Measurements from ENCODE around the gene SLC6A18.
"Not testable (repeated sequence)": the region's sequence is repeated elsewhere in the genome, so short reads cannot be mapped to it uniquely, and the experiment has no call there.

The SLC6A18 gene

GRCh38 chr5:1259806-1260480, 34.8 kb downstream of the SLC6A18 start:
- no peak for DNase-seq

- no peak for DNase-seq
Observed at GRCh38 chr5:1261643-1262042, 36.5 kb downstream of the SLC6A18 start.

GRCh38 chr5:1262381-1262780, 37.2 kb downstream of the SLC6A18 start:
- DNase-seq: no peak

GRCh38 chr5:1264211-1264610, 39.0 kb downstream of the SLC6A18 start:
- DNase-seq: no peak

DNA sequence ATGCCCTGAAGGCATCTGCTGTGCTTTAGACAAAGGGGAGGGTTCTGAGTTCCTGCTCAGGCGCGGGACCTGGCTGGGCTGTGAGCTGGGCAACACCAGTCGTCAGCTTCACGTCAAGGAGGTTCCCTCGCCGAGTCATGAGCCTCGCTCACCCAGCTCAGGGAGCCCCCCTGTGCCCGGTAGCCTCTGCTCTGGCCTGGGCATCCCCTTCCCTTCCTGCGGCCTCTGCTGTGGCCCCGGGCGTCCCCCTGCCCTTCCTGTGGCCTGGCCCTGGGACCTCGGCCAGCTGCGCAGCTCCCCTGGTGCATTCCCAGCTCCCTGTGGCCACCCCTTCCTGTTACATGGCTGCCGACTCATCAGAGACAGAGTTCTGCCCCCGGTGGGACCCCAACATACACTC, 39.8 kb downstream of the SLC6A18 start:
- no peak for DNase-seq

- no peak for DNase-seq
Observed at GRCh38 chr5:1265461-1266455, 40.6 kb downstream of the SLC6A18 start.

- DNase-seq: no peak
Observed at GRCh38 chr5:1266791-1267190, 41.6 kb downstream of the SLC6A18 start.

DNA sequence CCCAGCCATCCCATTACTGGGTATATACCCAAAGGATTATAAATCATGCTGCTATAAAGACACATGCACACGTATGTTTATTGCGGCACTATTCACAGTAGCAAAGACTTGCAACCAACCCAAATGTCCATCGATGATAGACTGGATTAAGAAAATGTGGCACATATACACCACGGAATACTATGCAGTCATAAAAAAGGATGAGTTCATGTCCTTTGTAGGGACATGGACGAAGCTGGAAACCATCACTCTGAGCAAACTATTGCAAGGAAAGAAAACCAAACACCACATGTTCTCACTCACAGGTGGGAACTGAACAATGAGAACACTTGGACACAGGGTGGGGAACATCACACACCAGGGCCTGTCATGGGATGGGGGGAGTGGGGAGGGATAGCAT, 42.3 kb downstream of the SLC6A18 start:
- DNase-seq: not testable (repeated sequence)

GRCh38 chr5:1268056-1268455, 42.9 kb downstream of the SLC6A18 start:
- DNase-seq: no peak

DNA sequence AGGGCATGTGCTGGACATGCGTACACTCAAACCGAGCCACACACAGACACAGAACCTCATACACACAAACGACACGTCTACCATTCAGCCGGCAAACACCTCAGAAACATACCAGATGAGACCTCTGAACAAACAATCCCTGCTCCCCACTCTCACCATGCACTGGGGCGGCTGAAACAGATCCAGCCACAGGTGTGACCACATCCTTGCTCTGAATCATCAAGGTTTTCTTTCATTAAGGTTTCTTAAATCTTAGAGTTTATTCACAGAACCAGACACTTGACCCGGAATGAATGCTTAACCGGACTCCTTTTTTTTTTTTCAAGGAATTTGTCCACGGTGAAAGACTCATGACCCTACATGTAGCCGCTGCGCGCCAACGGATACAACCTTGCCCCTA, 43.5 kb downstream of the SLC6A18 start:
- DNase-seq: no peak

- DNase-seq: no peak
Observed at GRCh38 chr5:1270426-1270825, 45.2 kb downstream of the SLC6A18 start.

DNA sequence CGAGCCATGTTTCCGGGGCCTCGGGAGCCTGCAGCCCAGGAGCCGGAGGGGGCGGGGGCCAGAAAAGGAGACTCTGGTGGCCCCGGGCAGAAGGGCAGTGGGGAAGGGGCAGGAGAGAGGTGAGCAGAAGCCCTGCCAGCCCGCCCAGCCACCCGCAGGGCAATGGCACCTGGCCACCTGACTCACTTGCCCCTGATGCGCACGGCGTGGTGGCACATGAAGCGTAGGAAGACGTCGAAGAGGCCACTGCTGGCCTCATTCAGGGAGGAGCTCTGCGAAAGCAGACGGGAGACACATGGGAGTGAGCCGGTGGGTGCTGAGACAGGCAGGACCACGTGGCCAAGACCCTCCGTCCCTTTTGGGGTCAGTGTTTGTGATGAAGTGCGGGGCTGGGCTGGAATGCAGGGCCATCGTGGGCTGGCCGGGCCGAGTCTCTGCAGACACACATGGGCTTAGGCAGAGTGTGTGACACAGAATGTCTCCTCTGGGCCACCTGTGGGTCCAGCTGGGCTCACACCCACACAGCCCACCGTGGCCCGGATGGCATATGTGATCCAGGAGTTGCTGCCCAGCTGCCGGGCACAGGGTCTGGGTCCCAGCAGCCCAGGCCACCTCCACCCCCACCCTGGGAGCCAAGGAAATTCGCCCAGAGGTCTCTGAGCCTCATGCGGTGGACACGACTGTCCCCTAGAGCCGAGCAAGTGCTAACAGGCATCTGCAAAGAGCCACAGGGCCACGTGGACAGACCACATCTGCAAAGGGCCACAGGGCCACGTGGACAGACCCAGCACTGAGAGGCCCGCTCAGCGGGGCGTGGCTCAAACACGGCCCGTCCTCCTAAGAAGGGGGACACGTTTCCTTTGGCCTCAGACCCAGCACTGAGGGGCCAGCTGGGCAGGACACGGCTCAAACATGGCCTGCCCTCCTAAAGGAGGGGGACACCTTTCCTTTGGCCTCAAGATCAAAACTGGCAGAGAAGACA, 46.0 kb downstream of the SLC6A18 start:
- no peak for DNase-seq

- no peak for DNase-seq
Observed at GRCh38 chr5:1272201-1272600, 47.0 kb downstream of the SLC6A18 start.

DNA sequence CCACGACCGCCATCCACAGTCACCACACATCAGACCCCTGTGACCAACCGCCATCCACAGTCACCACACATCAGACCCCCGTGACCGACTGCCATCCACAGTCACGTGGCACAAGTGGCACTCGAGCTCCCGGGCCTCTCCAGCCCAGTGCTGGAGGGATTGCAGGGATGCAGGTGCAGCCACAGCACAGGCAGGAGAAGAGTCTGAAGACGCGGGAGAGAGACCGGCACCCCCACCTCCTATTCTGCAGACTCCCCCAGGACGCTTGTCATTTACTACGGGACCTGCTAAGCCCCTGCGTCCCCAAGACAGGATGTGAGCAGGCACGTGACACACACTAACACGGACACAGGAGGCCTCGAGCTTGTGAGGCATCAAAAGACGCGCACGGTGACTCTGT, 48.6 kb downstream of the SLC6A18 start:
- no peak for DNase-seq

GRCh38 chr5:1274471-1274870, 49.3 kb downstream of the SLC6A18 start:
- no peak for DNase-seq

DNA sequence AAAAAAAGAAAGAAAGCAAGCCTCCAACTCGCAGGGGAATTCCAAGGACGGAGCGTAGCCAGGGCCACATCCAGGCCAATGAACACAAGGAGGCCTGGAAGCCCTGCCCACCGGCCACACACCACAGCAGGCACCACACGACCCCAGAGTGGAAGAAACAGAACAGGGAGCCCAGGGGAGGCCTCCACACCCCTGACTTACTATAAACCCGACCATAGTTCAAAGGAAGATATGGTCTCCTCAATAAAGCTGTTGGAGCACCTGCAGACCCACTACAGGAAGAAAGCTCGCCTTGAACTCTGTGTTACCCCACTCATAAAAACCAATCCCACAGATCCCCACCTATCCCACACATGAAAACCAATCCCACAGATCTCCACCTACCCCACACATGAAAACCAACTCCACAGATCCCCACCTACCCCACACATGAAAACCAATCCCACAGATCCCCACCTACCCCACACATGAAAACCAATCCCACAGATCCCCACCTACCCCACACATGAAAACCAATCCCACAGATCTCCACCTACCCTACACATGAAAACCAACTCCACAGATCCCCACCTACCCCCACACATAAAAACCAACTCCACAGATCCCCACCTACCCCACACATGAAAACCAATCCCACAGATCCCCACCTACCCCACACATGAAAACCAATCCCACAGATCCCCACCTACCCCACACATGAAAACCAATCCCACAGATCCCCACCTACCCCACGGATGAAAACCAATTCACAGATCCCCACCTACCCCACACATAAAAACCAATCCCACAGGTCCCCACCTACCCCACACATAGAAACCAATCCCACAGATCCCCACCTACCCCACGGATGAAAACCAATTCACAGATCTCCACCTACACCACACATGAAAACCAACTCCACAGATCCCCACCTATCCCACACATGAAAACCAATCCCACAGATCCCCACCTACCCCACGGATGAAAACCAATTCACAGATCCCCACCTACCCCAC, 50.5 kb downstream of the SLC6A18 start:
- not testable (repeated sequence) for DNase-seq

DNA sequence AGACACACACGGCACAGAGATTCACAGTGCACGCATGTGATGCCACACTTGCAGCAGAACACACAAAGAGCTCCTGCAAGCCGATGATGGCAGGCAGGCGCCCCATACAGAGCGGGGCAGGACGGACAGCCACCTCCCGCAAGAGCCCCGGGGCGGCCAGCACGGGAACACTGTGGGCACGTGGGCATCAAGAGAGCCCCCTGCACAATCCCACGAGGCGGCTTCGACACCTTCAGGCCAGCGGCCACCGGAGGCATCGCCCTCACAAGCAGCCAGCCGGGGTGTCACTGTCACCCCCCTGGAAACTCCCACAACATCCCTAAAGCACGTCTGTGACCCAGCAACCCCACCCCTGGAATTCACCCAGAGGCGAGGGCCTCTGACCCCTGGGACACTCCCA, 51.7 kb downstream of the SLC6A18 start:
- no peak for DNase-seq

DNA sequence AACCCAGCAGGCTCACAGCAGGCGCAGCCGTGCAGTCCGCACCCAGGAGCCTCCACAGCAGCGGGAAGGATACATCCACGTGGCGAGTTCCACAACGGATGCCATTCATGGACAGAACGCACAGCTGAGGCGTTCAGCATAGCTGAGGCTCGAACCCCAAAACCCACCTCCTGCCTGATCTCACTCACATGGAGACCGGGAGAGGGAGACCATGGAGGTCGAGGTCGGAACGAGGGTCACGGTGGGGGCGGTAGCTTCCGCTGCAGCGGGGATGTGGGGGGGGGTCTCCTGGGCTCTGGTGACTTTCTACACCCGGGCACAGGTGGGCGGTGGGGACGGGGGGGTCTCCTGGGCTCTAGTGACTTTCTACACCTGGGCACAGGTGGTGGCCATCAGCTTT, 52.1 kb downstream of the SLC6A18 start:
- no peak for DNase-seq

GRCh38 chr5:1277781-1278180, 52.6 kb downstream of the SLC6A18 start:
- no peak for DNase-seq

DNA sequence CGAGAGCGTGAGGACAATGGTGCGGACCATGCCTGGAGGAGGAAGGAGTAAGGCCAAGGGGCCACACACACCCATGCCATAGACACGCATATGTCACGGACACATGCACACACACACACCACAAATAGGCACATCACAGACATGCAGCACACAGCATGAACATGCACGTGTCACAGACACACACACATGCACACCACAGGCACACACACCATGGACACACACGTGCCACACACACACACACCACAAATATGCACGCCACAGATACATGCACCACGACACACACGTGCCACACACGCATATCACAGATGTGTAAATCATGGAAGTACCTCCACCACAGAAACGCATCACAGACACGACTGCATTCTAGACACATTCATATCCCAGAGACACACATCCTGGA, 53.0 kb downstream of the SLC6A18 start:
- no peak for DNase-seq

GRCh38 chr5:1278656-1279442, 53.7 kb downstream of the SLC6A18 start:
- DNase-seq: no peak

Data from NCI-H526 treated with DMSO at 0.1 percent for 48 hours (cell line).